GM18858 (cell line): ENCODE results near the gene CCR7.
"Not testable (repeated sequence)": the region's sequence is repeated elsewhere in the genome, so short reads cannot be mapped to it uniquely, and the experiment has no call there.

Experiments
- ATAC-seq: cut with Tn5 transposase; IDR thresholded peaks from one replicate; pipeline ENCODE4 v1.9.1; 2021; ENCODE audit not compliant: unreplicated experiment

Gene CCR7

GRCh38 chr17:40551879-40552768 is 13.1 kb downstream of the CCR7 start:
- ATAC-seq, result no peak

- no peak for ATAC-seq
These were observed 14.0 kb downstream of the CCR7 start for GRCh38 chr17:40551091-40551878.

- ATAC-seq, result no peak
These were observed 14.7 kb downstream of the CCR7 start for GRCh38 chr17:40550608-40551007.

GRCh38 chr17:40548982-40549685 is 16.1 kb downstream of the CCR7 start:
- ATAC-seq, result no peak

DNA sequence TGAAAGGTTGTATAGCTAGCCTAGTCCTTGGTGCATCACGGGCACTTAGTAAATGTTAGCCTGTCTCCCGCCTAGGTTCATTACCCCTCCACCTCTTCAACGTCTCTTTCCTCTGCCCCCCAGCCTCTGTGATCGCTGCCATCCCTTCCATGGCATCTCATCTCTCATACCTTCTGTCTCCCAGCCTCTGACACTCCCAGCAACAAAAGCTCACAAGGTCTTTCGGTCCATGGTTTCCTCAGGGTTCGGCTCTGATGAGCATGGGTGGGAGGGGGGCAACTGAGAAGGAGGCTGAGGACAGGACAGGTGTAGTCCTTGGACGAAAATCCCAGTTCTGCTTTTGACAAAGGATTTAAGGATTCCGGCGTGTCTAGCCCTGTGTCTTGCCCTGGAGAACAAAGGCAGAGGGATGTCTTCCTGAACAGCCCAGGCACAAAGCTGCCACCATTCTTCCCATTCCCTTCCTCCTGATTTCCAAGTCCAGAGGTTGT is 16.7 kb downstream of the CCR7 start:
- no peak for ATAC-seq

DNA sequence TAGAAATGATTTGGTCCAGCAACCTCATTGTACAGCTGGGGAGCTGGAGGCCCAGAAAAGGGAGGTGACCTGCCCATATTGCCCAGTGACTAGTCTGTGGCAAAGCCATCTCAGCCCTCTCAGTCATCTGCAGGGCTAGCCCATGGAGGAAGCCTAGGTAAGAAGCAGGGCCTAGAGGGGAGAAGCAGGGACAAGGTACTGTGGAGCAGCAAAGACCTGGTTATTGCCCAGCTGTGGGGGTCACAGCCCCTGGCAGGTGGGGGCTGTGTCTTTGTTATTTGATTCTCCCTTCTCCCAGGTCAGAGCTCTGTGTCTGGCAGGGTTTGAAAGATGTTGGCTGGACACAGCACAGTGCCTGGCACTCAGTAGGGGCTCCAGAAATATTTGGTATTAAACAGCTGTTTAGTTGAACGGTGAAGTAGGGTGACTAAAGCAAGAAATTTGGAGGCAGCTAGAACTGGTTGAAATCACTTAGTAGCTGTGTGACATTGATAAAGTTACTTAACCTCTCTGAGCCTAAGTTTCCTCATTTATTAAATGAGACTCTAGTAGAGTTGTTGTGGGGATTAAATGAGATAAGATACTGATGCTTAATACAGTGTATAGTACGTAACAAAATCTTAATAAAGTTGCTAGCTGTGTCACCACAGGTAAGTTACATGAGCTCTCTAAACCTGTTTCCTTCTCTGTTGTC is 17.3 kb downstream of the CCR7 start:
- ATAC-seq, result no peak

GRCh38 chr17:40547079-40547784 is 18.0 kb downstream of the CCR7 start:
- ATAC-seq, result no peak

DNA sequence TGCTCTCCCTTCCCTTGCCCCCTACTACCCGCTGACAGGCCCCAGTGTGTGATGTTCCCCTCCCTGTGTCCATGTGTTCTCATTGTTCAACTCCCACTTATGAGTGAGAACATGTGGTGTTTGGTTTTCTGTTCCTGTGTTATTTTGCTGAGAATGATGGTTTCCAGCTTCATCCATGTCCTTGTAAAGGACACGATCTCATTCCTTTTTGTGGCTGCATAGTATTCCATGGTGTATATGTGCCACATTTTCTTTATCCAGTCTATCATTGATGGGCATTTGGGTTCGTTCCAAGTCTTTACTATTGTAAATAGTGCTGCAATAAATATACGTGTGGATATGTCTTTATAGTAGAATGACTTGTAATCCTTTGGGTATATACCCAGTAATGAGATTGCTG is 18.8 kb downstream of the CCR7 start:
- not testable (repeated sequence) for ATAC-seq

- ATAC-seq, result no peak
These were observed 19.6 kb downstream of the CCR7 start for GRCh38 chr17:40545660-40546059.

- ATAC-seq, result no peak
These were observed 22.5 kb downstream of the CCR7 start for GRCh38 chr17:40542558-40543411.

- ATAC-seq, result no peak
These were observed 23.3 kb downstream of the CCR7 start for GRCh38 chr17:40541873-40542557.

GRCh38 chr17:40541060-40541872 is 24.0 kb downstream of the CCR7 start:
- ATAC-seq, result no peak

DNA sequence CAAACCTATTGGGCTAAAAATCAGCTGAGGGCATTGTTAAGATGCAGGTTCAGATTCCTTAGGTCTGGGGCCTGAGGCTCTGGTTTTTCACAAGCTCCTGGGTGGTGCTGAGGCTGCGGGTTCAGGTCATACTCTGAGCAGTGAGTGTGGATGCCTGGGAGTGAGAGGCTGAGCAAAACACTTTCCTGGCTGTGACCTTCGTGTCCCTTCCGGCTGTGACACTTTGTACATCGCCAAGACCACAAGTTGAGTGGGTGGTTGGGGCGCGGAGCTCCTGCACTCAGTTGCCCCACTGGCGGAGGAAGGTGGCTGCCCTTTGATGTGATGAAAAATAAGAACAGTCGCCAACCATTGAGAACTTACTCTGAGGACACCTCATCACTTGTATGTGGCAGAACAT is 24.8 kb downstream of the CCR7 start:
- ATAC-seq, result no peak

- no peak for ATAC-seq
These were observed 25.4 kb downstream of the CCR7 start for GRCh38 chr17:40539711-40540411.

DNA sequence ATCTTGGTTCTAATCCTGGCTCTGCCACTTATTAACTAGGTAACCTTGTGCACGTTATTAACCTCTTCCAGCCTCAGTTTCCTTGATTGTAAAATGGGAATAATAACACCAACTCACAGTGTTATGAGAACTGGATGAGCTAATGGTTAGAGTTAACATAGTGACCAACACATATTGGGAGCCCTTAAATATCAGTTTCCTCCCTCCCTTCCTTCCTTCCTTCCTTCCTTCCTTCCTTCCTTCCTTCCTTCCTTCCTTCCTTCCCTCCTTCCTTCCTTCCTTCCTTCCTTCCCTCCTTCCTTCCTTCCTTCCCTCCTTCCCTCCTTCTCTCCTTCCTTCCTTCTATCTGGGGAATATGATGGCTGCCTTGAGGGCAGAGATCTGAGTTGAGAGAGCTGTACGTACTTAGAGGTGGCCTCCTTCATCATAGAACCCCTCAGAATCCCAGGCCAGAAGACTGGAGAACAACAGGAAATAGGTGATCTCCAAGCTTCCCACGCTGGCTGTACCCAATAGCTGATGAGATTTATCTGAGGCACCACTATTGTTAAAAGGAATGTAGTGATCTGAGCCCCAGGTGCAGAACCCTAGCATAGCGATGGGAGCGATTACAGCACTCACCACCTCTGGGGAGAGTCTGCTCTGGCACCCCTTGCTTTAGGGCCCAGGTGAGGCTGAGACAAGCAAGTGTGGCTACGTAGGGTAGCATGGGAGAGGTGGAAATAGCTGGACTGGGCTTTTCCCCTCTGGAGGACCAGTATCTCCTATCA is 26.2 kb downstream of the CCR7 start:
- ATAC-seq, result no peak
